T-cell (primary cell): ENCODE data around the gene NAB2. TPM values are rescaled to one million over a fixed set of nuclear protein-coding genes. Genes with fewer than 3 reads are reported as not detected.
"Not testable (repeated sequence)": the region's sequence is repeated elsewhere in the genome, so short reads cannot be mapped to it uniquely, and the experiment has no call there.

Experiments used
- ATAC-seq, 4 experiments: fragments of 200-7000 bp in 3 of 4; fragments of 150-1000 bp in 1 of 4; cut with Tn5 transposase; replicated peaks in 1 of 4; 1 replicate in 3 of 4; 2 replicates in 1 of 4; pipeline ENCODE4 v1.10.0; 2021; ENCODE audit warnings: moderate library complexity in 3 of 4, mild to moderate bottlenecking in 2 of 4, moderate number of reproducible peaks in 1 of 4
- CTCF ChIA-PET, 2 donors: fragments of 300-600 bp; sonication (Branson Sonifier 250); formaldehyde crosslinking; loops; one replicate each; lab custom pipeline; 2022; ENCODE audit warnings: antibody characterized with exemption in 2 of 2; lab: Charles Lee
- POLR2A ChIA-PET, 2 donors: fragments of 300-600 bp; sonication (Branson Sonifier 250); formaldehyde crosslinking; loops; one replicate each; lab custom pipeline; 2022; ENCODE audit warnings: antibody characterized with exemption in 2 of 2; lab: Charles Lee
- DNase-seq, 35 experiments: peaks; one replicate each; pipeline versions ENCODE4 v3.0.0 to v3.0.0-alpha.2; 2013 to 2023
- H3K27ac ChIP-seq: one replicate; pipeline ENCODE4 v1.5.1; 2013; ENCODE audit warnings: low read length
- H3K27me3 ChIP-seq, 2 experiments: replicated peaks in 1 of 2; 1 replicate in 1 of 2; 2 replicates in 1 of 2; pipeline versions ENCODE4 v1.6.1 to v1.7.0; 2013; ENCODE audit warnings: low read length in 1 of 2, mixed read lengths in 1 of 2; ENCODE audit not compliant: control insufficient read depth in 2 of 2, insufficient read depth in 2 of 2; ENCODE audit errors: extremely low read depth in 1 of 2
- H3K36me3 ChIP-seq, 2 donors: 1 replicate in 1 of 2; 2 replicates in 1 of 2; pipeline versions ENCODE4 v1.6.1 to v1.7.0; 2013; ENCODE audit warnings: low read length in 1 of 2; ENCODE audit not compliant: control insufficient read depth in 2 of 2, insufficient read depth in 1 of 2; ENCODE audit errors: extremely low read depth in 1 of 2
- H3K4me1 ChIP-seq, 2 experiments: 1 replicate in 1 of 2; 2 replicates in 1 of 2; pipeline versions ENCODE4 v1.6.1 to v1.7.0; 2013; ENCODE audit warnings: low read length in 2 of 2, mixed read lengths in 1 of 2; ENCODE audit not compliant: insufficient read depth in 2 of 2, control insufficient read depth in 1 of 2; ENCODE audit errors: extremely low read depth in 1 of 2
- H3K4me3 ChIP-seq, 2 donors: 1 replicate in 1 of 2; 2 replicates in 1 of 2; pipeline versions ENCODE4 v1.5.1 to v1.7.0; 2013; ENCODE audit warnings: mild to moderate bottlenecking in 2 of 2, low read length in 1 of 2, moderate library complexity in 1 of 2; ENCODE audit not compliant: control insufficient read depth in 1 of 2; ENCODE audit errors: extremely low read depth in 1 of 2
- H3K9me3 ChIP-seq: 2 replicates; pipeline ENCODE4 v1.7.0; 2013
- H3K27ac Mint-ChIP-seq, 2 donors: one replicate each; pipeline ENCODE4 v1.8.0; 2020 to 2021; ENCODE audit warnings: mild to moderate bottlenecking in 2 of 2, mixed read lengths in 2 of 2
- H3K27me3 Mint-ChIP-seq, 2 donors: one replicate each; pipeline ENCODE4 v1.8.0; 2021 to 2022; ENCODE audit warnings: mixed read lengths in 2 of 2
- H3K36me3 Mint-ChIP-seq: one replicate; pipeline ENCODE4 v1.8.0; 2021; ENCODE audit warnings: mixed read lengths
- H3K4me1 Mint-ChIP-seq, 3 donors: one replicate each; pipeline ENCODE4 v1.8.0; 2020 to 2022; ENCODE audit warnings: mixed read lengths in 3 of 3, mild to moderate bottlenecking in 1 of 3
- H3K4me3 Mint-ChIP-seq, 3 donors: one replicate each; pipeline ENCODE4 v1.8.0; 2020 to 2022; ENCODE audit warnings: mild to moderate bottlenecking in 3 of 3, mixed read lengths in 3 of 3, moderate library complexity in 3 of 3
- H3K9me3 Mint-ChIP-seq, 3 donors: one replicate each; pipeline ENCODE4 v1.8.0; 2020 to 2022; ENCODE audit warnings: mixed read lengths in 3 of 3
- WGBS: methylation state at CpG from one replicate; pipeline ENCODE4 v1.1.5; 2013; ENCODE audit warnings: missing lambda C conversion rate; ENCODE audit not compliant: insufficient coverage; 5-methylcytosine and 5-hydroxymethylcytosine counted together
- total RNA-seq, 35 experiments: library from RNA in 6 of 35; stranded (reverse) in 6 of 35; fragments of 120-200 nt in 1 of 35; gene quantifications; one replicate each; pipeline versions ENCODE4 v1.2.1 to v1.2.4 and lab custom pipeline; 2013 to 2026

NAB2 gene
- total RNA-seq, 5 donors from 2014 or later (not counting 1 experiment from before 2014, with no cell fraction given) = 4.2 to 21.6 (median 16.9) TPM

DNA sequence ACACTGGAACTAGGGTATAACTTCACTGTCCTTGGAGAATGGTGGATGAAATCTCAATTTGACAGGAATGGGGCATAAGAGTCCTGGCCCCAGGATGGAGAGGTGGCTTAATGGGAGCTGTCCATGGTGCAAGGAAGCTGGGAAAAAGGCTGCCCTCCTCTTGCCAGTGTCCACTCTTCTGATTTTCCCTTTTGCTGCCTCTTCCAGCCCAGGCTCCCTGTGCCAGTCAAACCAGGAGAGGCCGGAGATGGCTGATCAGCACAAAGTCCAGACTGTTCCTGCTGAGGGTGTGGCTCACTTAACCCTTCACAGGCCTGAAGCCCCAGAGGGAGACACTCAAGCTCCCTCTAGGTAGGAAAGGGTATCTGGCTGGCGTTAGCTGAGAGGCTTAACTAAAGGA is 39.0 kb upstream of the NAB2 start, which contains the start of gene MYO1A:
TSS of gene MYO1A (minus strand) at position 240 of the 400 bp plus-strand sequence. CDS start 1,806 bp downstream, outside the sequence.
- H3K27ac ChIP-seq = no peak within 1 kb of the TSS
- H3K4me1 Mint-ChIP-seq = peaks cover 20 to 43% (median 26%) of the 10 kb centered on the region in 3 donors
- no peaks in the 10 kb centered on the region for H3K27me3 ChIP-seq
- no peak for ATAC-seq
- H3K27me3 Mint-ChIP-seq = peaks cover 0 to 2% of the 10 kb centered on the region in 2 donors
- H3K9me3 Mint-ChIP-seq = no peaks in the 10 kb centered on the region
- no peaks in the 10 kb centered on the region for H3K9me3 ChIP-seq
- peaks cover 12 to 24% of the 10 kb centered on the region in 2 experiments for H3K4me1 ChIP-seq
- H3K36me3 ChIP-seq = no peaks in the 10 kb centered on the region
- POLR2A ChIA-PET = interaction anchor here in 1 of 2 donors (0.6 kb wide), 1 partner anchor 375 kb away, joined by 12 read pairs; no protein-coding TSS in a partner anchor
- no peak within 1 kb of the TSS for H3K4me3 Mint-ChIP-seq
- CTCF ChIA-PET = interaction anchor here in 1 of 2 donors (1.1 kb wide), 1 partner anchor 10 kb away, joined by 3 read pairs; no protein-coding TSS in a partner anchor
- 85% methylated on average over 2 of the region's 2 CpGs for WGBS
- no peaks in the 10 kb centered on the region for H3K36me3 Mint-ChIP-seq
- no peak within 1 kb of the TSS for H3K27ac Mint-ChIP-seq
- no peak for DNase-seq
- no peak within 1 kb of the TSS for H3K4me3 ChIP-seq

DNA sequence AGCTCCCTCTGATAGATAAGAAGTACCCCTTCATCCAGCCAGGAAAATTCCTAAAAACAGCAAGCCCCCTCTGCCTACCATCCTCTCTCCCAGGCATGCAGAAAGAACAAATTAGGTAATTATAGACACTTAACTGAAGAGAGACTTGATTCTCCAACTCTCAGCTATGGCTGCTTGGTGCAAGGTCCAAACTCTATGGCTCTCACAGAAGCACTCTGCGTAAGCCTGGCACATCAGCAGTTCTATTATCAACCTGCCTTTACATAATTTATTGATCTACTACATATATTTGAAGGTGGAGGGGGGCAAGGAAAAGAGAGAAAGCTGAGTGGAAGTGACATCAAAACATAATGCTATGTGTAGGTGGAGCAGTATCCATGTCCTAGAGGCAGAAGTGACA is 37.9 kb upstream of the NAB2 start:
- Mint-ChIP-seq H3K27me3 (peaks cover 0 to 2% of the 10 kb centered on the region in 2 donors), H3K27ac (no peak overlapping the region), H3K9me3 (no peaks in the 10 kb centered on the region), H3K4me1 (peaks cover 20 to 31% (median 23%) of the 10 kb centered on the region in 3 donors), H3K36me3 (no peaks in the 10 kb centered on the region), H3K4me3 (no peak overlapping the region)
- H3K9me3 ChIP-seq = no peaks in the 10 kb centered on the region
- WGBS = no CpG with 5 or more reads among the region's 1 CpG
- DNase-seq = no peak
- H3K27ac ChIP-seq = no peak overlapping the region
- POLR2A ChIA-PET = interaction anchor here in 1 of 2 donors (0.5 kb wide), 1 partner anchor 34 kb away, joined by 3 read pairs; no protein-coding TSS in a partner anchor
- peaks cover 12 to 24% of the 10 kb centered on the region in 2 experiments for H3K4me1 ChIP-seq
- CTCF ChIA-PET = interaction anchor here in 1 of 2 donors (1.1 kb wide), 1 partner anchor 8 kb away, joined by 3 read pairs; no protein-coding TSS in a partner anchor
- no peak overlapping the region for H3K4me3 ChIP-seq
- no peaks in the 10 kb centered on the region for H3K27me3 ChIP-seq
- ATAC-seq = no peak
- H3K36me3 ChIP-seq = no peaks in the 10 kb centered on the region

DNA sequence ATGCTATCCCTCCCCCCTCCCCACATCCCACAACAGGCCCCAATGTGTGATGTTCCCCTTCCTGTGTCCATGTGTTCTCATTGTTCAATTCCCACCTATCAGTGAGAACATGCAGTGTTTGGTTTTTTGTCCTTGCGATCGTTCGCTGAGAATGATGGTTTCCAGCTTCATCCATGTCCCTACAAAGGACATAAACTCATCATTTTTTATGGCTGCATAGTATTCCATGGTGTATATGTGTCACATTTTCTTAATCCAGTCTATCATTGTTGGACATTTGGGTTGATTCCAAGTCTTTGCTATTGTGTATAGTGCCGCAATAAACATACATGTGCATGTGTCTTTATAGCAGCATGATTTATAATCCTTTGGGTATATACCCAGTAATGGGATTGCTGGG is 35.8 kb upstream of the NAB2 start:
- H3K36me3 ChIP-seq, DNase-seq, H3K27ac ChIP-seq, H3K27ac Mint-ChIP-seq, H3K4me3 Mint-ChIP-seq, H3K4me3 ChIP-seq, H3K27me3 ChIP-seq, H3K9me3 ChIP-seq, ATAC-seq, H3K36me3 Mint-ChIP-seq, H3K27me3 Mint-ChIP-seq, POLR2A ChIA-PET, H3K9me3 Mint-ChIP-seq, H3K4me1 ChIP-seq: not testable (repeated sequence)
- CTCF ChIA-PET = interaction anchor here in 1 of 2 donors (0.5 kb wide), 1 partner anchor 46 kb away, joined by 4 read pairs; no protein-coding TSS in a partner anchor
- WGBS = no CpG with 5 or more reads among the region's 4 CpGs
- H3K4me1 Mint-ChIP-seq = peaks cover 0 to 10% (median 3%) of the 10 kb centered on the region in 3 donors

DNA sequence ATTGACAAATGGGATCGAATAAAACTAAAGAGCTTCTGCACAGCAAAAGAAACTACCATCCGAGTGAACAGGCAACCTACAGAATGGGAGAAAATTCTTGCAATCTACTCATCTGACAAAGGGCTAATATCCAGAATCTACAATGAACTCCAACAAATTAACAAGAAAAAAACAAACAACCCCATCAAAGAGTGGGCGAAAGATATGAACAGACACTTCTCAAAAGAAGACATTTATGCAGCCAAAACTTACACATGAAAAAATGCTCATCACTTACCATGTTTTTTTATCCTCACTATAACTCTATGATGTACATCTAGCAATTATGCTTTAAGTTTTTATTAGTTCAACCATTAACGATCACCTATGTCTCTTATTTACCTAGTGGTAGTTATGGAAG is 35.0 kb upstream of the NAB2 start:
- H3K36me3 Mint-ChIP-seq, H3K27me3 ChIP-seq, H3K27ac Mint-ChIP-seq, H3K4me1 Mint-ChIP-seq, ATAC-seq, CTCF ChIA-PET, DNase-seq, H3K4me3 Mint-ChIP-seq, H3K4me3 ChIP-seq, H3K9me3 Mint-ChIP-seq, POLR2A ChIA-PET, H3K27me3 Mint-ChIP-seq, H3K4me1 ChIP-seq, H3K9me3 ChIP-seq, H3K27ac ChIP-seq: not testable (repeated sequence)
- WGBS = 100% methylated on average over 1 of the region's 4 CpGs
- H3K36me3 ChIP-seq = peaks cover 3 to 16% of the 10 kb centered on the region in 2 donors

DNA sequence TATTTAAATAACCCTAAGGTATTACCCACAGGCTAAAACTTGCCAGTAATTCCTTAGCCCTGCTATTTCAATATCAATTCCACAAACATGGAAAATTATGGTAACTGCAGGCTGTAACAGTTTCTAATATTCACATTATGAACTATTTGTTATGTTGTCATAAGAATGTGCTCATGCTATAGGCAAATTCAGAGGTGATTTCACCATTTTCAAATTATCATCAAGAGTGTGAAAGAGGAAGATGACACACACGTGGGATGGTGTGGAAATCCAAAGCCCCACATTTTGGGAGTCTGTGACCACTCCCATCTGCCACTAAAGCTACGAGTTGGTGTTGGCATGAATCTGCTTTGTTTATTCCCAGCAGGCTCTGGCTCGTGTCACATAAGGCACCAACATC is 33.1 kb upstream of the NAB2 start:
- H3K9me3 Mint-ChIP-seq = no peaks in the 10 kb centered on the region
- no peak overlapping the region for H3K4me3 Mint-ChIP-seq
- H3K27ac ChIP-seq = no peak overlapping the region
- no peak overlapping the region for H3K27ac Mint-ChIP-seq
- no peak overlapping the region for H3K4me3 ChIP-seq
- H3K9me3 ChIP-seq = no peaks in the 10 kb centered on the region
- peaks cover 0 to 5% (median 3%) of the 10 kb centered on the region in 3 donors for H3K4me1 Mint-ChIP-seq
- DNase-seq (no peak), ATAC-seq (no peak)
- H3K27me3 Mint-ChIP-seq = no peaks in the 10 kb centered on the region
- CTCF ChIA-PET = no interaction called here
- WGBS = no CpG with 5 or more reads among the region's 3 CpGs
- peaks cover 3 to 26% of the 10 kb centered on the region in 2 donors for H3K36me3 ChIP-seq
- no peaks in the 10 kb centered on the region for H3K4me1 ChIP-seq
- POLR2A ChIA-PET = no interaction called here
- peaks cover 18% of the 10 kb centered on the region for H3K36me3 Mint-ChIP-seq
- no peaks in the 10 kb centered on the region for H3K27me3 ChIP-seq

DNA sequence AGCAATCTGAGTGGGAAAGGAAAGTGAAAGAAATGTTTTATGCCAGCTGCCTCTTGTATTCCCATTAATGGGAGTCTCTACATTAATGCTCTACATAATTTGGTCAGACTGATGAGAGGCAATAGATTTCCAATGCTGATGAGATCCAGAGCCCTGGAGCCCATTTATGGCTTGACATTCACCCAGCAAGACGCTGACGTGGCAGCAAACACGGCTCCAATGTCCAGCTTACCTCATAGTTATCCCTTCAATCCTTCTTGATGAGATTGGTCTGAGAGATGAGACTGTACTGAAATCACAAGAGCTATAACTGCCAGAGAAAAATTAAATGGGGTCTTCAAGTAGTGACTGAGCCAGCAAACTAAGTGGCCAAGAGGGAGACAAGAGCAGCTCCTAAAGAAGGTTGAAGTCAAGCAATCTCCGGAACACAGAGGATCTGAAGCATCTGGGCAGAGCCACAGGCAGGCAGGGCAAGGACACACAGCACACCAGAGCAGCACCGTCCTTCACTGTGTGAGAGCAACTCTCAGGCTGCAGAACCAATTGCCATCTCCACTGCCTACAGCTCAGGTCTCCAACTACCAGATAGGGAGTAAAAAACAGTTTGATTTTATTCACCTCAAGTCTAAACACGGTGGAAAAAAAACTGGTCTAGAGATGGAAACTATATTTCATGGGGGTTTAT is 31.7 kb upstream of the NAB2 start:
- Histone ChIP-seq H3K27ac (no peak overlapping the region), H3K4me3 (no peak overlapping the region), H3K9me3 (no peaks in the 10 kb centered on the region), H3K27me3 (no peaks in the 10 kb centered on the region), H3K36me3 (peaks cover 3 to 26% of the 10 kb centered on the region in 2 donors), H3K4me1 (no peaks in the 10 kb centered on the region)
- H3K4me1 Mint-ChIP-seq = peaks cover 0 to 6% (median 5%) of the 10 kb centered on the region in 3 donors
- WGBS = 100% methylated on average over 1 of the region's 6 CpGs
- H3K27me3 Mint-ChIP-seq = no peaks in the 10 kb centered on the region
- ATAC-seq (no peak), DNase-seq (no peak)
- H3K9me3 Mint-ChIP-seq = no peaks in the 10 kb centered on the region
- ChIA-PET CTCF (interaction anchor here (0.9 to 1.0 kb wide), 2 partner anchors 29 to 67 kb away, joined by 4 read pairs; no protein-coding TSS in a partner anchor), POLR2A (no interaction called here)
- H3K27ac Mint-ChIP-seq = no peak overlapping the region
- H3K36me3 Mint-ChIP-seq = peaks cover 20% of the 10 kb centered on the region
- no peak overlapping the region for H3K4me3 Mint-ChIP-seq
